RPMI7951 (cell line): ENCODE data around the gene AGT. TPM values are rescaled to one million over a fixed set of nuclear protein-coding genes. Genes with fewer than 3 reads are reported as not detected.
"Not testable (repeated sequence)": the region's sequence is repeated elsewhere in the genome, so short reads cannot be mapped to it uniquely, and the experiment has no call there.

Experiments
- DNase-seq: peaks from one replicate; pipeline ENCODE4 v3.0.0-alpha.2; 2012; ENCODE audit warnings: low read depth
- total RNA-seq: library from RNA; depleted of rRNA; stranded (reverse); fragments of >200 nt; shearing (Covaris generic); gene quantifications from 2 replicates; pipeline ENCODE4 v1.2.3, GENCODE V29; 2014

Gene AGT
- total RNA-seq, 1 experiment from 2014 or later, result not detected

DNA sequence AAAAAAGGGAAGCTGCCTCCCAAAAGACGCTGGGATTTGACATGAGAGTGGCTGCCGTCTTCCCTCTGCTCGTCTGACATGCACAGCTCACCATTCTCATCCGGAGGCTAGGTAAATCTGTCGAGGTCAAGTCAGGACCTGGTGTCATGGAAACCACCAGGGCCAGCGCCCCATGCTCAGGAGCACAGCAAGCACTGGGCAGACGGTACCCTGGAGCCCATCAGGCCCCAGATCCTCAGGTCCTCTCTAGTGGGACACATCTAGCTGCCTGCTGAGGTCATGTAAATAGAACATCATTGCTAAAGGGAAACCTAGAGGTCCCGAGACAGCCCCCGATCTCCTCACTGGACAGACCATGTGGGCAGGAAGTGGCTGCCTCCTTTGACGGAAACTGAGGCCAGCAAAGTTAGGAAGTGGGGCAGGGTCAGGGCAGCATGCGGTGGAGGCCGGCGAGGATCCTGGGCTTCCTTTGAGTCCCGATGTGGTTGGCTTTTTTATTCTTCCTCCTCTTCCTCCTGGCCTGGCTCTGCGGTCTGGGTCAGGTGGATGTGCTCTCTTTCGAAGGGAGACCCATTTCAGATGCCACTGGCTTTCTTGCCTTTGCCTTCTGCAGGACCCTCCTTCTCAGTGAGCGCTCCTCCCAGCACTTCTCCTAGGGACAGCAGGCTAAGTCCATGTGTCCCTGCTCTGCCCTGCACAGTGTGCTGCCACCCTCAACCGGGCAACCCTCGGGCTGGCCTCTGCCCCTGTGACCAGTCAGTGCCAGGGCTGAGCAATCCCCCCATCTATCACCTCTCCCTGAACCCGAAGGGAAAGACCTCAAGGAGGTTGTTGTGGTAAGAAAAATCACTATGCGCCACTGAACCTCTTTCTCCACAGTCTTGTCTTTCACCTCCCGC lies 5.9 kb downstream of the AGT start:
- no peak for DNase-seq

DNA sequence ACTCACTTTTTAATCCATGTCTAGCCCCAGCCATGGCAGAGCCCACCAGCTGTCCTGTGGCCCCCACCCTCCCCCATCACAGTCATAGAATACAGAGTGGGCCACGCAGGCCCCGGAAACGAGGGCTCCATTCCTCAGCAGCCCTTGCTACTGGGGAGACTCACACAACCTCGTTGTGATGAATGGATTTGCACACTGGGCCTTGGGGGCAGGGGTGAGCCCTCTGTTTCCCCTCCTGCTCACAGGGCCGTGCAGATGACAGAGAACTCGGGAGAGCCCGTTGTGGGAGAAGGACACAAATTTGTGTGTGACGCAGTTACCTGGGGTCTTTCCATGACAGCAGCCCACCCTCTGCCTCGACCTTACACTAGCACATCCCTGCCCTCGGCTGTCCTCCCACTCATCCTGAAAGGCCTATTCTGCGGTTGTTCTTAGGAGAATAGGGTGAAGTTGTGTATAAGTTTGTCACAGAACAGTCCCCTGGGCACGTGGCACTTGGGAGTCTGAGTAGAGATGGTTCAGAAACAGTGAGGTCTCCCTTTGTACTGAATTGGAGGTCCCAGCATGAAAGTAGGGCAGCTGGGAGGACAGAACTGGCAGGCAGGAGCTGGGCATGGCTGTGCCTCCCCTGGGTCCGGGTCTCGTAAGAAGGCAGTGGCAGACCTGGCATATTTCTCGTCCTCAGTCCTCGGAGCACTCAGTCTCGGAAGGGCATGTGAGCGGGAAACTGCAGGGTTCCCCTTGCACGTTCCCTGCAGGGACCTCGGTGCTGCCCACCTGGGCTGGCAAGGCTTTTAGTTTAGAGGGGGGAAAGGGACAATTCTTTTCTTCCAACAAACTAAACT lies 6.8 kb downstream of the AGT start:
- no peak for DNase-seq

DNA sequence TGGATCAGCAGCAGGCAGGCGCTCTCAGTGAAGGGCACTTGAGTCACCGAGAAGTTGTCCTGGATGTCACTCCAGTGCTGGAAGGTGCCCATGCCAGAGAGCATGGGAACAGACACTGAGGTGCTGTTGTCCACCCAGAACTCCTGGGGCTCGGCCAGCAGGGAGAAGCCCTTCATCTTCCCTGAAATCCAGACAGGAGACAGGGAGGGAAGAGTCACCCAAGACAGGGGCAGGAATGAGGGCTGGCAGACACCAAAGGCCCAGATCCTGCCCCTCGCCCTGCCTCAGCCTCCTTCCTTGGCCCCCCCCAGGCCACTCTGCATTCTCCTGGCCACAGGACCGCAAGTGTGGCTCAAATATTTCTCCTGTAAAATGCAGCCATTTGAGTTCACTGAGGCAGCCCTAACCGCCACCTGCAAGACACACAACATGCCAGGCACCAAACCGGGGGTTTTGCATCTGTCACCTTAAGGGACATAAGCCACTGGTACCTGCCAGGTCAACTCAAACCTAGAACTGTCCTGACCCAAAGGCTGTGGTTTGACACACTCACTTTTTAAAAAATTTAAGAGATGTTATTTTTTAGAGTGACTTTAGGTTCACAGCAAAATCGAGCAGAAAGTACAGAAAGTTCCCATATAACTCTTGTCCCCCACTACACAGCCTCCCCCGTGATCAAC lies 7.8 kb downstream of the AGT start:
- no peak for DNase-seq

DNA sequence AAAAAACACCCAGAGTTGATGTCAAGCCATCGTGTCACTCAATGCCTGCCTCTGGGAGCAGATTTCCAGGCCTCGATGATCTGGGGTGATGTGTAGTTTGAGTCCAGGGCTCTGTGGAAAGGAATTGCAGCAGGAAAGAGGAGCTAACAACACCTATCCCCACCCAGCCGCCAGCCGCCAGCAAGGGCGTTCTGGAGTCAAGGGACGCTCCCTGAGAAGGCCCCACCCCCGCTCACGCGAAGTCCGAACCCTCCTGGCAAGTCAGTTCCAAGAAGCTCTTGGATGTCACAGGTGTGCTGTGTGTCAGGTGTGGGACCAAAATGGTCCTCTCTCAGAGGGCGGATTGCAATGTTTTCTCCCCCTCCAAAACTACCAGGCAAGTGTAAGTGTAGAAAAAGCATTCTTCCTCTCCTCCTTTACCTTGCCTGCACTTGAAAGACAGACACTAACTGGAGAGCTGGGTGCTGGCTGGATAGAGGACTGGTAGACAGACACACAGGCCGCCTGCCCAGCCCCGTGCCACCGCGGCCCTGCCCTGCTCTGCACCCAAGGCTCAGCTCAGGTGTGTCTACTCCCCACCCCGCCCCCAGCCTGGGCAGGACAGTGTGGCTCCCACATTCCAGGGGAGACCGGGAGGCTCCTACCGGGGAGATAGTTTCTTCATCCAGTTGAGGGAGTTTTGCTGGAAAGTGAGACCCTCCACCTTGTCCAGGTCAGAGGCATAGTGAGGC lies 8.5 kb downstream of the AGT start:
- no peak for DNase-seq

DNA sequence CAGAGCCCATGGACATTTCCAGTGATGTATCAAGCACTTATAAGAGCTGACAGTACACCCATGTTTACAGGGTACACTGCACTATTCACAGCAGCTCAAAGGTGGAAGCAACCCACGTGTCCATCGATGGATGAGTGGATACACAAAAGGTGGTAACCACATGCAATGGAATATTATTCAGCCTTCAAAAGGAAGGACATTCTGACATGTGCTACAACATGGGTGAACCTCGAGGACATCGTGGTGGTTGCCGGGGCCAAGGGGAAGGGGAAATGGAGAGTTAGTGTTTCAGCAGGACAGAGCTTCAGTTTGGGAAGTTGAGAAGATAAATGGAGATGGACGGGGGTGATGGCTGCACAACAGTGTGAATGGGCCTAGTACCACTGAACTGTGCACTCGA lies 9.1 kb downstream of the AGT start:
- DNase-seq, result no peak

DNA sequence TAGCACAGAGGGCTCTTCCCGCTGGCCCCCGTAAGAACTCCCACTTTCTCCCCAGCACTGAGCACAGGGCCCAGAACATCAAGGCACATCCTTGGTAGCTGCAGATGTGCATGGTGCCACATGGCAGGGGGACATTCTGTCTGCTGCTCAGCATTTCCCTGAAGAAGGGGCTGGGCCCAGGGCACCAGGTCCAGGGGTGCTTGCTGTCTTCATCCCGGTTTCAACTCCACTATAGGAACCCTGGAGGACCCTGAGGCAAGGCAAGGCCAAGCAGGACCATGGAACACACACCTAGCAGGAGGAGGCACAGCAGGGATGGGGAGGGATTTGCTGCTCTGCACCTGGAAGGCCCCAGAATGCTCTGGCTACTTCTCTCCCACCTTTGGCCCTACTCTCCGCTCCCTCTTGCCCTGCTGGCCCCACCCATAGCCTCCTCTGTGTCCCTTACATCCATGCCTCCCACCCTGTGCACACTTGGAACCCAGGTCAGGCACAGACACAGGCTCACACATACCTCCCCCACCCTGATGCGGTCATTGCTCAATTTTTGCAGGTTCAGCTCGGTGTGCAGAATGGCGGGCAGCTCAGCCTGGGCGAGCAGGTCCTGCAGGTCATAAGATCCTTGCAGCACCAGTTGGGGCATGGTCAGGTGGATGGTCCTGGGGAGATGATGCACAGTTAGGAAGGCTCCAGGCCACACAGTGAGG lies 10.1 kb downstream of the AGT start:
- no peak for DNase-seq

DNA sequence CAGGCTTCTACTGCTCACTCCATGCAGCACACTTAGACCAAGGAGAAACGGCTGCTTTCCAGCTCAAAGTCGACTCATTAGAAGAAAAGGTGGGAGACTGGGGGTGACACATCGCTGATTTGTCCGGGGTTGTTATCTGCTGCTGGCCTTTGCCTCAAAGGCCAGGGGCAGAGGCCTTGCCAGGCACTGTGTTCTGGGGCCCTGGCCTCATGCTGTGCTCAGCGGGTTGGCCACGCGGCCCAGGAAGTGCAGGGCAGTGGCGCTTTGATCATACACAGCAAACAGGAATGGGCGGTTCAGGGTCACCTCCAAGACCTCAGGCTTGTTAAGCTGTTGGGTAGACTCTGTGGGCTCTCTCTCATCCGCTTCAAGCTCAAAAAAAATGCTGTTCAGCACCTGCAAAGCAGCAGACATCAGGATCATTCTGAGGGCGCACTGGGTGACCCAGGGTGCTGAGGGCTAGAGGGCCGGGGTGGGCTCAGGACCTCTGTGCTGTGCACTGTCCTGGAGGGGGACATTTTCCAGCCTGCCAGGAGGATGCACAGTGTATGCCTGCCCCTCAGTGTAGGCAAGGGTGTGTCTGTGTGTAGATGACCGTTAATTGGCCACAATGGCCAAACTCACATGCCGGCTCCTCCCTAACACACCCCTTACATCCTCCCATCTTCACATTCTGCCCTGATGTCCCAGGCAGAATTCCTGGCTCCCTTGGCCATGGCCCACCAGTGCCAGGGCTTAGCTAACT lies 10.8 kb downstream of the AGT start:
- DNase-seq, result no peak

DNA sequence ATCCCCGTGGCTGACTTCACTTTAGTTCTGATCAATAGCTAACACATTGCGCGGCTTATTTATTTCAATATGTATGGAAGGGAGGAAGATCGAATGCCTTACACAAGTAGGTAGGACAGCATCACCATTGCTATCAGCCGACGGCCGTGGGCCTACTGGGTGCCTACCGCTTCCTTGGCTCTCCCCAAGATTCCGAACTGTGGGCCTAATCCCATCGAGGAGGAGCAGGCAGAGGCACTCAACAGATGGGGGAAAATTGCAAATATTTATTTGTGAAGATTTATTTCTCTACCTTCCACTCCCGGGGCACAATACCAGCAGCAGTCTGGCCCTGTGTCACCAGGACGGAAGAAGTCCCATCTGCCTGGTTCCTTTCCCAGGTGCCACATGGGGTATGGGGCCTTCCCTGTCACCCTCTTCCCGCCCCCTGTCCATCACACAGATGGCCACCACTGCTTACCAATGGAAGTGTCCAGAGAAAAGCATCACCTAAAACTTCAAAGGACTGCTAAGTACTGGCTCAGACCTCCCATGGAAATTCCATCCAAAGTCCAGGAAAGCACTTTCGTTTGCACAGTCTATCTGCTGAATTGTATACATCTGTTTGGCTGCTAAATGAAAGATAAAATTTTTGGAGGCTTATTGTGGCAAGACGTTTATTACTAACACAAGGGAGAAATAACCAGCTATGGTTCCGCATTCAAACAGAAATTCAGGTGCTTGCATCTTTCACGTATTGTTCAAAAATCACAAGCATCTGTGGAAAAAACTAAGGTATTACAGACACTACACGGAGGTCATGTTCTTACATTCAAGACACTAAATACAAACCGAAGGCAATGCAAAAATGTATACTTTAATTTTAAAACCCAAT lies 11.8 kb downstream of the AGT start:
- DNase-seq, result no peak

DNA sequence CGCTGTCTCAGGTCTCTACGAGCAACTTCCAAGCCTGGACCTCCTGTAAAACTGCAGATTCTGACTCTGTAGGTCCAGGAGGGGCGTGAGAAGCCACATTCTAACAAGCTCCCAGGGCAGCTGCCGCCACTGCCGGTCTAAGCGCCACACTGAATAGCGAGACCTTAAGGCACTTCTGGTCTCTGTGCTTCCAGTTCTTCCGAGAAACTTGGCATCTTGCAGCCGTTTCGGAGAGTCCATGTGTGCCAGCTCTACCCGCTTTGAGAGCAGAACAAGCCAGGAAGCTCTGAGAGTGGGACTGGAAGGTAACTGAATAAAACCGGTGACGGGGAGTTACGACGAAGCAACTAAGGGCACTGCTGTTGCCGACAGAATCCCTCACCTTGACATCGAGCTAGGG lies 12.5 kb downstream of the AGT start:
- no peak for DNase-seq

DNA sequence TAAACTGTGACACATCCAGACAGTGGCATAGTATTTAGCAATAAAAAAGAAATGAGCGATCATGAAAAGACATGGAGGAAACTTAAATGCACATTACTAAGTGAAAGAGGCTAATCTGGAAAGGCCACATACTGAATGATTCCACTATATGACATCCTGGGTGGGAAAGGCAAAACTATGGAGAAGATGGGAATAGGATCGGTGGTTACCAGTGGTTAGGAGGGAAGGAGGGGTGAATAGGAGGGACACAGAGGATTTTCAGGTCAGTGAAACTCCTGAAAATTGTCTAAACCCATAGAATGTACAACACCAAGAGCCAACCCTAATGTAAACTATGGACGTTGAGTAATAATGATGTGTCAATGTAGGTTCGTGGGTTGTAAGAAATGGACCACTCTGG lies 13.8 kb downstream of the AGT start:
- DNase-seq, result no peak

DNA sequence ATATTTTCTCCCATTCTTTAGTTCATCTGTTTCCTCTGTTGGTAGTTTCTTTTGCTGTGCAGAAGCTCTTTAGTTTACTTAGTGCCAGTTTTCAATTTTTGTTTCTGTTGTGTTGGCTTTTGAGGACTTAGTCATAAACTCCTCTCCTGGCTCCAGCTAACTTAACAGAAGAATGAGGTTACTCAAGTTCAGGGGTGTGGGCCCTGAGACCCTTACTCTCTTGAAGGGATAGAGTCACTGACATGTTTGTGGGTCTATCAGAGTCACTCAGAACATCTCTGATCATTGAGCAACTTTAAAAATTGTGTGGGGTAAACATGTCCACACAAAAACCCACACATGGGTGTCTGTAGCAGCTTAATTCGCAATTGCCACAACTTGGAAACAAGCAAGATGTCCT lies 14.2 kb downstream of the AGT start:
- no peak for DNase-seq

DNA sequence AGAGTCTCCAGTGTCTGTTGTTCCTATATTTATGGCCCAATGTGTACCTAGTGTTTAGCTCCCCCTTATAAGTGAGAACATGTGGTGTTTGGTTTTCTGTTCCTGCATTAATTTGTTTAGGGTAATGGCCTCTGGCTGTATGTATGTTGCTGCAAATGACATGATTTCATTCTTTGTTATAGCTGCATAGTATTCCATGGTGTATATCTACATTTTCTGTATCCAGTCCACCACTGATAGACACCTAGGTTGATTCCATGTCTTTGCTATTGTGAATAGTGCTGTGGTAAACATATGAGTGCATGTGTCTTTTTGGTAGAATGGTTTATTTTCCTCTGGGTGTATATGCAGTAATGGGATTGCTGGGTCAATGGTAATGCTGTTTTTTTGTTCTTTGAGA lies 15.0 kb downstream of the AGT start:
- not testable (repeated sequence) for DNase-seq

DNA sequence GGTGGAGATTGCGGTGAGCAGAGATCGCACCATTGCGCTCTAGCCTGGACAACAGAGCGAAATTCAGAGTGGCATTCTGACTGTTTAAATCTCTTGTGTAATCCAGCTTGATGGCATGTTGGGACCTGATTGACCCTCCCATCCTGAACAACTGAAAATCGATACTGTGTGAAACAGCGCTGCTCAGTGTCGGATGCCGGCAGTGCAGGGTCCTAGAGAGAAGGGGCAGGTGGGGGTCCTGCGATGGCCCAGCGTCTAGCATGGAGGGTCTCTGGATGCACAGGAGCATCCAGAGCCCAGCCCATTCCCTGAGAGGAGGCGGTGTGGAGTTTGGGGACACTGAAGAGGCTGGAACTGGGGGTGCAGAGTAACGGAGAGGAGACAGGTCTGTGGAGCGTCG lies 15.8 kb downstream of the AGT start:
- DNase-seq, result no peak

DNA sequence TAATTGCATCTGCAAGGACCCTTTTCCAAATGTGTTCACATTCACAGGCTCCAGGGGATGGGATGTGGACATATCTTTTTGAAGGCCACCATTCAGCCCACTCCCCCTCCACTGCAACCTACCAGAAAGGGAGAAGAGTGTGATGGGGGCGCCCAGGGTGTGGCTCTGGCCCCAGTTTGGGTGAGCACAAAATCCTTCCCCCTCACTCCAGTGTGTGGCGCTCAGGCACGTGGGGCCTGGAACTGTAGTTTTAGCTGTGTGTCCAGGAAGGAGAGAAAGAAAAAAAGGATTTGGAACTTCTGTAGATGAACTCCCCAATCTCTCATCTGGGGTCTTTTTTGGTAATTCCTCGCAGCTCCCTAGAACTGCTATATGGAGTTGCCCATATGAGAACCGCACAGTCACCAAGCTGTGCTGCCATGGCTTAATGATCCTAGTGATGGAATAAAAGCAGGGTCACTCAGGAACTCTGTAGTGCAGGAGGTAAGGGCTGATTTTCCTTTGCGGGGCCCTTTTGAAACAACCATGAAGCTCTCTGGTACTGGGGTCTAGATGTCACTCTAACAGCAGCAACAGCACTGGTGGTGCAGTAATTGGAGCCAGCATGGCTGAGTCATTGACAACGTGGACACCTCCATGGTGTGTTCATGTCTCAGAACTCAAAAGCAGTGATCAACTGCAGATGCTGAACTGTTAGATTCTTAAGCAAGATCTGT lies 17.0 kb downstream of the AGT start:
- peak; percentile 10 for DNase-seq

DNA sequence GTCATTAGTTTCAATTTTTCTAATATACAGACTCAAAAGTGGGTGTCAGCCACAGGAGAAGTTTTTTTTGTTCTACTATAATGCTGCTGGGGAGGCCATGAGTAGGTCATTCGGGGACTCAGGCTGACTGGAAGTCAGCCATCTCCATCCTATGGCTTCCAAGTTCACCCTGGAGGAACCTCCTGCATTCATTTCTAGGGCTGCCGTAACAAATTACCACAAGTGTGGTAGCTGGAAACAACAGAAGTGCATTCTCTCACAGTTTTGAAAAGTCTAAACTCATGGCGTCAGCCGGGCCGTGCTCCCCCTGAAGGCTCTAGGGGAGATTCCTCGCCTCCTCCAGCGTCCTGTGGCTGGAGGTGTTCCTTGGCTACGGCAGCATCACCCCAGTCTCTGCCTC lies 17.7 kb downstream of the AGT start:
- DNase-seq, result no peak

DNA sequence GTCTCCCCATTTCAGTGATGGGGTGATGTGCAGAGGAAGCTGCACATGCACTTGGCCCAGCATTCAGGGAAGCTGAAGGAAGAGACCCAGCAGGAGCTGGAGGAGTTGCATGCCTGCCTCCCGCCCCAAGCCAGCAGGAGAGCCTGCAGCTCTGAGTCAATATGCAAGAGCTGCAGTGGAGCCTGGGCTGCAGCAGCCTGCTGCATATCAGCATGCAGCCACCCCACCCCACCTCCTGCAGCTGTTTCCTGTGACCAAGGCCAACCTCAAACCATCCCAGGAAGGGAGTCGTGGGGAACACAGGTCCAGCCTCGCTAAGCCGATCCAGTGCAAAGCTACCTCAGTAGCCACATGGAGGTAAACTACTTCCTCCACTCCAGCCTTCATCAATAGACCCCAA lies 18.9 kb downstream of the AGT start:
- DNase-seq, result no peak

DNA sequence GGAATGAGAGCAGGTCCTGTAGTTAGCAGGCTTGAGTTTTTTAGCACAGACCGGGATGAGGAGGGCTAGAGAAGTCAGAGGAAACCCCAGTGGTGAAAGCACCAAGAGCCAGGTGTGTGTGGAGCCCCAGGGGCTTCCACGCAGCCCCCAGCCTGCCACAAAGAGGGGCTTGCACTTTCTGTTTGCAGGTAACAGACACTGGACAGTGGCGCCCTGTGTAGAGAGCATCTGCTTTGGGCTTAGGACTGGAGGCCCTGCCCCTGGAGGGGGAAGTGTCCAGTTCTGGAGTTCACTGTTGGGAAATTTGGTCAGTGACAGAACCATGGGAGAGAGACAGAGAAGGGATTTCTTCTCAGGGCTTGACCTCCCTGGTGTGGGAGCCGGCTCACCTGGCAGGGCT lies 19.5 kb downstream of the AGT start:
- no peak for DNase-seq

DNA sequence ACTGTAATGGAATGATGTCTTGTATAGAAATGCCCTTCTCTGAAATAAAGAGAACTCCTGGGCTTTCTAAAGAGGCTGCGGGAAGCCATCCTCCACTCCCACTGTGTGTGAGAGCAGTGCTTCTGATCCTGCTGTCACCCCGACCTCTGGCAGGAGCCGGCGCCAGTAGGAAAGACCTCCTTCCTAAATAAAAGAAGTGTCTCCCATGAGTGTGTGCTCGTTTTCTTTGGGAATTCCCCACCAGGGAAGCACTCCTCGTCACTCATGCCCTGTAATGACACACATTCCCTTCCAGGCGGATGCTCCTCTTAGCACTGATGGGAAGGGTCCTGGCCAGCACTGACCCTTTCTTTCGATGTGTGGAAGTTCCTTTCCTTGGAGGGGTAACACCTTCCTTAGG lies 20.1 kb downstream of the AGT start:
- DNase-seq, result no peak

DNA sequence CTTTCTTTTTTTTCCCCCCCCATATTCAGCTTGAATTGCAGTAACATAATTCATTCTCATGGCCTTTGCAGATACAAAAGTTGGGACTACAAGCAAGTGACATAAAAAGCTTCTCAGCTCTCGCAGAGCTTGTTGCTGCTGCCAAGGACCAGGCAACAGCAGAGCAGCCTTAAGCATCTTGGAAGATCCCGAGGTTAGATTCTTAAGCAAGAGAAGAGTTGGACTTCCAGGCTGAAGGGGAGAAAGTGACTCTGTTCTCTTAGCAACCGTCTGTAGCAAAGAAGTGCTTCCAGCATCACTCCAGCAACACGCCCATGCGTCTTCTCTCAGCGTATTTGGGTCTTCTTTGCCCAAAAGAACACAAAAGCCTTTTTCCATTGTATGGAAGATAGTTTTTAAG lies 20.7 kb downstream of the AGT start:
- DNase-seq, result no peak
